K562 (cell line): ENCODE results near the gene MRPL55. TPM values are rescaled to one million over a fixed set of nuclear protein-coding genes. Genes with fewer than 3 reads are reported as not detected.

Experiments
- ATAC-seq: fragments of 200-7000 bp; cut with Tn5 transposase; 3 replicates; pipeline ENCODE4 v1.9.1; 2020; ENCODE audit warnings: moderate library complexity
- BruUV-seq: library from RNA; stranded (reverse); fragments of 400-500 nt; replicated peaks from 2 replicates; lab custom pipeline; 2021; lab: Mats Ljungman, UMichigan
- CTCF ChIA-PET: fragments of 300-600 bp; formaldehyde crosslinking; extraction: SDS; loops from one replicate; lab custom pipeline; 2021; ENCODE audit warnings: low intra/inter-chr PET ratio; lab: Yijun Ruan, JAX
- POLR2A ChIA-PET: fragments of 300-600, 350-650 bp; sonication (Branson Sonifier 250); formaldehyde crosslinking; extraction: SDS; loops from one replicate; lab custom pipeline; 2021; ENCODE audit warnings: antibody characterized with exemption, inconsistent platforms; lab: Yijun Ruan, JAX
- DNase-seq, 4 experiments: peaks; one replicate each; pipeline versions ENCODE4 v3.0.0 to v3.0.0-alpha.2; 2011 to 2018; ENCODE audit warnings: low spot score in 3 of 4, mixed read lengths in 3 of 4; ENCODE audit errors: extremely low read depth in 1 of 4
- FAIRE-seq: peaks from 2 replicates; lab custom pipeline; 2011; peaks lifted over from hg19 to GRCh38; lab: Jason Lieb, UNC
- H2AFZ ChIP-seq: 2 replicates; pipeline ENCODE4 v1.6.0; 2011; ENCODE audit warnings: low read depth, low read length, control low read depth, inconsistent platforms
- H3K27ac ChIP-seq: fragments of 200-600 bp; 3 replicates; pipeline ENCODE4 v1.8.0; 2011; ENCODE audit warnings: low read depth, mild to moderate bottlenecking, control low read depth, inconsistent platforms, low read length, moderate library complexity, mixed read lengths; ENCODE audit errors: extremely low read depth
- H3K27me3 ChIP-seq, 2 experiments: fragments of 300-600 bp in 1 of 2; 2 replicates in 1 of 2; 3 replicates in 1 of 2; pipeline versions ENCODE4 v1.6.0 to v1.8.0; 2011; ENCODE audit warnings: inconsistent platforms in 2 of 2, low read length in 2 of 2, mild to moderate bottlenecking in 1 of 2, mixed read lengths in 1 of 2, moderate library complexity in 1 of 2; ENCODE audit not compliant: control insufficient read depth in 2 of 2, insufficient read depth in 2 of 2
- H3K36me3 ChIP-seq: fragments of 300-600 bp; 3 replicates; pipeline ENCODE4 v1.8.0; 2011; ENCODE audit warnings: mild to moderate bottlenecking, low read length, inconsistent platforms; ENCODE audit not compliant: control insufficient read depth, insufficient read depth
- H3K4me1 ChIP-seq, 2 experiments: fragments of 200-600 bp in 1 of 2; replicated peaks in 1 of 2; 2 replicates in 1 of 2; 3 replicates in 1 of 2; pipeline versions ENCODE4 v1.5.1 to v1.8.0; 2011; ENCODE audit warnings: inconsistent platforms in 2 of 2, low read length in 2 of 2, mild to moderate bottlenecking in 1 of 2, mixed read lengths in 1 of 2, moderate library complexity in 1 of 2; ENCODE audit not compliant: control insufficient read depth in 2 of 2, insufficient read depth in 2 of 2
- H3K4me2 ChIP-seq: 2 replicates; pipeline ENCODE4 v1.6.1; 2011; ENCODE audit warnings: low read length, control low read depth, inconsistent platforms, mixed read lengths; ENCODE audit not compliant: insufficient read depth
- H3K4me3 ChIP-seq: fragments of 200-600 bp; sonication (generic), shearing (Covaris generic); 2 replicates; pipeline ENCODE4 v1.5.1; 2016; ENCODE audit warnings: control low read depth, inconsistent platforms
- H3K79me2 ChIP-seq: fragments of 200-600 bp; 3 replicates; pipeline ENCODE4 v1.8.0; 2011; ENCODE audit warnings: low read length, inconsistent platforms; ENCODE audit not compliant: control insufficient read depth, insufficient read depth
- H3K9ac ChIP-seq, 2 experiments: 2 replicates each; pipeline versions ENCODE4 v1.6.0 to v1.6.1; 2011; ENCODE audit warnings: low read depth in 2 of 2, low read length in 2 of 2, control low read depth in 1 of 2, inconsistent platforms in 1 of 2, mild to moderate bottlenecking in 1 of 2, mixed read lengths in 1 of 2; ENCODE audit not compliant: insufficient read depth in 1 of 2
- H3K9me1 ChIP-seq: one replicate; pipeline ENCODE4 v1.6.0; 2011; ENCODE audit warnings: inconsistent platforms, mild to moderate bottlenecking, low read length, moderate library complexity; ENCODE audit not compliant: control insufficient read depth, insufficient read depth
- H3K9me3 ChIP-seq: replicated peaks from 2 replicates; pipeline ENCODE4 v1.5.1; 2011; ENCODE audit warnings: low read depth, low read length, inconsistent platforms; ENCODE audit not compliant: control insufficient read depth, insufficient read depth
- H4K20me1 ChIP-seq: replicated peaks from 2 replicates; pipeline ENCODE4 v1.6.1; 2011; ENCODE audit warnings: low read length, inconsistent platforms, mixed read lengths; ENCODE audit not compliant: control insufficient read depth, insufficient read depth
- CREB5 ChIP-seq: fragments of 250-450 bp; sonication (Bioruptor Pico); IDR thresholded peaks from 2 replicates; pipeline ENCODE4 v1.5.0; 2020; ENCODE audit warnings: mild to moderate bottlenecking
- HNRNPK ChIP-seq: fragments of 200-400 bp; formaldehyde crosslinking; IDR thresholded peaks from one replicate; pipeline ENCODE4 v1.6.1; 2018; ENCODE audit warnings: mild to moderate bottlenecking, low read depth, low read length; ENCODE audit not compliant: poor library complexity, severe bottlenecking
- NR2C2 ChIP-seq, 2 experiments: fragments of 200-800 bp in 1 of 2; sonication (Bioruptor generic) in 1 of 2; sonication (generic) in 1 of 2; formaldehyde crosslinking in 1 of 2; IDR thresholded peaks; 2 replicates each; pipeline versions ENCODE4 v1.6.1 to v1.8.0; 2016 to 2022; ENCODE audit warnings: mild to moderate bottlenecking in 1 of 2, missing compliant biosample characterization in 1 of 2, missing genetic modification characterization in 1 of 2, missing genetic modification reagents in 1 of 2
- ZNF316 ChIP-seq: fragments of 450-650 bp; IDR thresholded peaks from 2 replicates; pipeline ENCODE4 v1.6.1; 2016
- WGBS: fragments of 100-300 bp; shearing (Covaris generic); methylation state at CpG from one replicate; pipeline ENCODE4 v1.1.6; 2016; ENCODE audit warnings: low coverage, mixed read lengths; ENCODE audit not compliant: insufficient coverage; ENCODE audit errors: missing lambda C conversion rate; 5-methylcytosine and 5-hydroxymethylcytosine counted together
- in situ Hi-C: fragments of 300-500 bp; cut with MboI; formaldehyde crosslinking; loops from 4 replicates; pipeline ENCODE4 v1.15.0; 2018; ENCODE audit warnings: inconsistent platforms, mixed read lengths
- intact Hi-C: fragments of 100-400 bp; cut with micrococcal nuclease; formaldehyde crosslinking; loops from 2 replicates; pipeline ENCODE4 v1.14.2; 2022
- polyA plus RNA-seq, 8 experiments: library from polyadenylated mRNA; depleted of rRNA in 4 of 8; stranded (reverse) in 5 of 8; unstranded in 3 of 8; fragments of >200 nt; fragmentation: Nextera tagmentation in 2 of 8; fragmentation: Illumina TruSeq in 1 of 8; extraction: Ambion mirVana in 2 of 8; extraction: Trizol in 1 of 8; gene quantifications; 2 replicates each; pipeline versions ENCODE4 v1.2.1 to v1.2.3, GENCODE V29; 2011 to 2014; ENCODE audit warnings: inconsistent platforms in 1 of 8, missing spikeins in 1 of 8
- total RNA-seq, 7 experiments: library from RNA; depleted of rRNA in 6 of 7; stranded (reverse); fragments of >200 nt in 6 of 7; fragmentation: Illumina TruSeq in 2 of 7; extraction: Trizol in 2 of 7; gene quantifications; 2 replicates each; pipeline versions ENCODE4 v1.2.1 to v1.2.3, GENCODE V29; 2011 to 2021; ENCODE audit warnings: low replicate concordance in 1 of 7

The MRPL55 gene
- total and polyA plus RNA-seq, 9 of the 15 experiments (the other 6 are each of a cell fraction or from before 2014, with no cell fraction given): 34.9 to 228 (median 81.0) TPM

- TF ChIP-seq CREB5 (CRISPR knock-in tag) (no peak), HNRNPK (no peak), ZNF316 (peak; percentile 33; the same call in 1 of the 2 replicates), NR2C2 (CRISPR knock-in tag; IDR thresholded peaks at IDR 0.05) (no peak), NR2C2 (tag; IDR thresholded peaks at IDR 0.05) (0 out of 2 replicates have a peak, but pooled peaks have one; percentile 52)
- Histone ChIP-seq H3K9ac (peak overlapping the region in 1 of 2 experiments; percentile 14; a peak in 2 of 4 replicates), H3K27me3 (peaks cover 3 to 29% of the 10 kb centered on the region in 2 experiments; a peak in 3 of 5 replicates), H3K27ac (no peak overlapping the region), H3K4me1 (peaks cover 0 to 27% of the 10 kb centered on the region in 2 experiments; a peak in 2 of 5 replicates), H3K9me3 (no peaks in the 10 kb centered on the region), H3K9me1 (no peaks in the 10 kb centered on the region), H3K4me3 (no peak overlapping the region), H4K20me1 (peaks cover 34% of the 10 kb centered on the region), H2AFZ (no peak overlapping the region), H3K4me2 (no peak overlapping the region), H3K79me2 (no peaks in the 10 kb centered on the region), H3K36me3 (no peaks in the 10 kb centered on the region)
- ChIA-PET CTCF (no interaction called here), POLR2A (interaction anchor here (0.6 to 1.6 kb wide), 3 partner anchors 11 to 1554 kb away, joined by 3 to 7 read pairs (median 3); no protein-coding TSS in a partner anchor)
- WGBS: 8% methylated on average over 5 of the region's 5 CpGs
- FAIRE-seq (no peak), ATAC-seq (peak; percentile 5), DNase-seq (no peak)
- no TSS peak for BruUV-seq
- intact Hi-C loops (no loop called here), in situ Hi-C loops (no loop called here)
These were observed 36.4 kb downstream of the MRPL55 start for GRCh38 chr1:228072658-228073043.
